GM18858 (cell line): Measurements from ENCODE around the gene RCAN3.

Experiments
- ATAC-seq: cut with Tn5 transposase; IDR thresholded peaks from one replicate; pipeline ENCODE4 v1.9.1; 2021; ENCODE audit not compliant: unreplicated experiment

The RCAN3 gene

DNA sequence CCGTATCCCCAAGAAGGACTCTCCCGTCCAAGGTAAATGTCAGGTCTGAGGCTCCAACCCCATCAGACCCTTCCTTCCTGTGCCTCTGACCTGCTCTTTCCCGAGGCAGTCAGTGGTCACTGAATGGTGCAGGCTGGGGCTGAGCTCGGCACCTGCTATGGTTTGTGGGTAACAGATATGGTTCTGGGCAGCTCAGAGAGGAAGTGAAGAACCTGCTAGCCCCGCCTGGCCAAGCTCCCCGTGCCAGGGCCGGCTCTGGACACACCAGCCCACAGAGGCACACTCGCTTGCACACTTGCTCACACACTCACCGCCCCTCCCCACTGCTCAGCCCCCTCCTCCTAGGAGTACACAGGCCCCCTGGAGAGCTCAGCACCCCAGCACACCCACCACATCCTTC lies 69.7 kb downstream of the RCAN3 start:
- ATAC-seq, result no peak

DNA sequence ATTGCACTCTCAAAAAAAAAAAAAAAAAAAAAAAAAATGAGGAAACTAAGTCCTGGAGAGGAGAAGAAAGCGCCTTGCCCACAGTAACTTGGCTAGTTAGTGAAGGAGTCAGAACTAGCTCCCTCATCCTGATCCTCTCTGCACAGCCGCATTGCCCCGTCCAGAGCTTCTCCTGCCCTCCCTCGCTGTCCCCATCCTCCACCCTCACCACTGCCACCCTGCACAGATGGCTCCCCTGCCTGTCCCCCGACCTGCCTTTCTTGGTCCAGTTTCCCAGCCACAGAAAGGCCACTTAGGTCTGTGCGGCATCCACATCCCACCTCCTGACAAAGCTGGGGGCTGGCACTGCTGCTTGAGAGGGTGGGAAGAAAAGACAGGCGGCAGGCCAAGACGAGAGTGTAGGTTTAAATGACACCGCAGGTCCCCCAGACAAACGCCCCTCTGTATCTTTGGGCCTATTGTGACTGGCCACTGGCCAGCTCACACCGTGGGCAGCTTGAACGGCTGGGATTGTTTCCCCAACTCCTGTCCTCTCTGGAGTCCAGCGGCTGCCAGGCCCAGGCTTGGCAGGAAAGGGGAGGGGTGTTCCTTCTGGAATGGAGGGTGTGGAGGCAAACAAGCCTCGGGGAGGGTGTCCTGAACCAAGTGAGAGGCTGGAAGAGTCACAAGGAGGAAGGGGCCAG lies 73.4 kb downstream of the RCAN3 start:
- no peak for ATAC-seq

DNA sequence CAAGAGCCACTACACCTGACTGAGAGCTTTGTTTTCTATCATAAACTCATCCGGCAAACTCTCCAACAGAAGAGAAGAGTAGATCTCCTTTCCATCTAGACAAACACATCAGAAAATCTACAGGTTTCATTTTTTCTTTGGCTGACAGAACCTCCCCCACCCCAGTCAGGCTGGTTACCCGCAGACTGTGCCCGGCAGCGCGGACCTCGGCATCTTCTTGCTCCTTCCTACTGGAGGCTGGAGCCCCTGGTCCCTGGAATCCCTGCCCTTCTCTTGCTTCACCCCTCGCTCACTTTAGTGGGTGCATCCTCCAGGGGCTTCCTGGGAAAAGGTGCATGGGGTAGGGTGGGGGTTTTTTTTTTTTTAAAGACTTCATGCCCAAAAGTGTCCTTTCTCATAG lies 76.2 kb downstream of the RCAN3 start:
- ATAC-seq, result no peak

DNA sequence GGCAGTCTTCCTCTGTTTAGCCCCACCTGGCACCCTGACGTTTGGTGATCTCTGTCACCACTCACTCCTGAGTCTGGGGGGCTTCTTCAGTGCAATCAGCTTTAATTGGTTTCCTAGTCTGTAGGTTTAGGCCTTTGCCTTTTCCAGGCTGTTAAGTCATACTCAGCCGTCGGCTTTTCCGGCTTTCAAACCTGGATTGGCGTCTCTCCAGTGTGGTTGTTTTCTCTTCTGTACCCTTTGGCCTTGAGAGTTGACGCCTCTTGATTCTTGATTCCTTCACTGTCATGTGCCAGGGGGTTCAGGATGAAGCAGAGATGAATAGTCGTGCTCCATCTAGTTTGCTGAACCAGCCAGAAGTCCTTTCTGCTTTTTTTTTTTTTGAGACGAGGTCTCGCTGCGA lies 78.1 kb downstream of the RCAN3 start:
- ATAC-seq, result no peak

DNA sequence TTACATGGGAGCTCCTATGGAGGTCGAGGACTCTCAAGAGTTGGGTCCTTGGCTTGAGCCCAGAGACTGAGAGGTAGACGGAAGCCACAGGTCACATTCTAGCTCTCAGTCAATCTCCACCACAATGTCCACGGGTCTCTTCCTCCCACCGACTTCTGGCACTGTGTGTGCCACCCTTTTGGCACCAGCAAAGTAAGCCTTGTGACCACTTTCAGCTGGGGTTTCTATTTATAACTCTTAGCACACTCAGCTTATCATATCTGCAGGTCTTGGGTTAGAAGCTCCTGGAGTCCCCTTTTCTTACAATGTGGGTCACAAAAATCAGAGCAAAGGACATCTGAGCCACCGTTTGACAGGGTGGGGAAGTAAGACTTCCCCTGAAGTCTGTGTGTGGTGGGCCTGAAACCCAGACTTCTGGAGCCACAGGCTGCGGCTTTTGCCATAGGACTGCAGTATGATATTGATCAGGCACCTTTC lies 81.6 kb downstream of the RCAN3 start:
- ATAC-seq, result no peak

DNA sequence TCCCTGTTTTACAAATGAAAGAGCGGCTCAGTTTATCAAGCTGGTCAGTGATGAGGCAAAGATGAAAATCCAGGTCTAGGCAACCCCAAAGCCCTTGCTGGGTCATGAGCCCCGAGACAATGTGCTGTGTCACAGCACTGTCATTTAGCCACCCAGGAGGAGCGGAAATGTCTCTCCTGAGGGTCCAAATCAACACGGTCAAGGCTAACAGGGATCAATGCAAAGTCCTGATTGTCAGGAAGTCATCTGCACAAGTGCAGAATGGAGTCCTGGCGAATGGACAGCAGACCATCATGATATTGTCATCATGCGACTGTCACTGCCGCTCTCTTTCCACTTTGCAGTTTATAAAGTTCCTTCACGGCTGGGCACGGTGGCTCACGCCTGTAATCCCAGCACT lies 83.5 kb downstream of the RCAN3 start:
- no peak for ATAC-seq

DNA sequence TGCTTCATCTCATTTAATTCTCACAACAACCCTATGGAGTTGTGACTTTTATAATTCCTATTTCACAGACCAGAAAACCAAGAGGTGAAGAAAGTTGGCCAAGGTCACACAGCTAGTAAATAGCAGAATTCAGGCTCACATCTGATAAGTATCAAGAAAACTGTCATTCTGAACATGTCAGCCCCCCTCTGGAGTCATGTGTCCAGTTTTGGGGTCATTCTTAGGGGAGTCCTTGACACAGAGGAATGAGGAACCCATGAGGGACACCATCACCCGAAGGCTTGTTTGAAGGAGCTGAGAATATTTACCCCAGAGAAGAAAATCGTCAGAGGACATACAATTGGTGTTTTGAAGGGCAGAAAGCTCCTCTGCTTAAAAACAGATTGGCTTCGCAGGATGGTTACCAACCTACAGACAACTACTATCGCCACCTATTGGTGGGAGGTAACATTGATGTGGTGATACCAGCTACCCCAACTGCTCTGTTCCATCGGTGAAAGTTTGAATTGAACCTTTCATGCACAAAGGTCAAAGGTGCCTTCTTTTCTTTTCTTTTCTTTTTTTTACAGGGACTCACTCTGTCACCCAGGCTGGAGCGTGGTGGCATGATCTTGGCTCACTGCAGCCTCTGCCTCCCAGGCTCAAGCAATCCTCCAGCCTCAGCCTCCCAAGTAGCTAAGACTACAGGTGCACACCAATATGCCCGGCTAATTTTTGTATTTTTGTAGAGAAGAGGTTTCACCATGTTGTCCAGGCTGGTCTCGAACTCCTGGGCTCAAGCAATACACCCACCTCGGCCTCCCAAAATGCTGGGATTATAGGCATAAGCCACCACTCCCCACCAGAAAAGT lies 84.6 kb downstream of the RCAN3 start:
- ATAC-seq, result no peak

DNA sequence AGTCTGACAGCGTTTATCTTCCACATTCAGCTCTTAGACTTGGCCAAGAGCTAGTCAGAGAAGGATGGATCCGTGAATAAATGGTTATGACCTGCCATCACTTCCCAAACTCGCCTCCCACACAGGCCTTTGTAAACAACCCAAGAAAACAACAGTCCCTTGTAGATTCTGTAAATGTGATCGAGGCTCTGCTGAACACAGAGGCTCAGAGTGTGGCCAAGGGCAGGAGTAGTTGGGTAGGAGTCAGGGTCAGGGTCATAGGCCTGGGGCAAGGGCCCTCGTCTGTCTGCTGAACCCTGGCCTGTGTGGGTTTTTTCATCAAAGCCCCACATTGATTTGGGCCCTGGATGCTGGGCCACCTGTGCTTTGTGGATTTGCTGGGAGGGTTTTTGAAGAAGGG lies 85.9 kb downstream of the RCAN3 start:
- ATAC-seq, result no peak

DNA sequence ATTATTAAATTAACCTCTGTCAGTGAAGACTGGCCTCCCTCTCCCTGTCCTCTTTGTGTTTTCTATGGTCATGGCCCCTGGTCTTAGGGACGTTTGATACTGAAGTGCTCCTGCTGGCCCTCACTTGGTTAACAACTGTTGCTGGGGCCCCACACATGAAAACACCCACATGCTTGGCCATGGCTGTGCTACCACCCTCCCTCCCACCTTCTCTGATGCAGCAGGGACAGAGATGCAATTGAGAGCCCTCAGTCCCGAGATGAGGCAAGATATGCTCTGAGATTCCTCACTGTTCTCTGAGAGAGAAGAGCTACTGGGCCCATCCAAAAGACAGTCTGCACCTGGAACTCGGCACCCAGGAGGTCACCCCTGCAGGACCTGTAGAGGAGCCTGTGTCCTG lies 86.6 kb downstream of the RCAN3 start:
- ATAC-seq, result no peak
